Activated T-cell treated with anti-CD3 and anti-CD28 coated beads for 24 hours (primary cell): ENCODE measurements around the gene TRPM4.
"Not testable (repeated sequence)": the region's sequence is repeated elsewhere in the genome, so short reads cannot be mapped to it uniquely, and the experiment has no call there.

Experiments used
- DNase-seq: peaks from one replicate; pipeline ENCODE4 v3.0.0-alpha.2; 2020; ENCODE audit warnings: low read depth

Gene TRPM4

GRCh38 chr19:49157445-49158224 lies at the start of gene TRPM4:
TSS of gene TRPM4 (plus strand) at chr19:49157792. CDS start at chr19:49157867, 75 bp downstream.
- DNase-seq: peak; percentile 48

GRCh38 chr19:49109051-49109450 lies 48.5 kb upstream of the TRPM4 start:
- DNase-seq: no peak

GRCh38 chr19:49109569-49110233 lies 47.9 kb upstream of the TRPM4 start:
- DNase-seq: no peak

GRCh38 chr19:49110567-49110966 lies 47.0 kb upstream of the TRPM4 start:
- no peak for DNase-seq

GRCh38 chr19:49111218-49111998 lies 46.2 kb upstream of the TRPM4 start:
- DNase-seq: no peak

DNA sequence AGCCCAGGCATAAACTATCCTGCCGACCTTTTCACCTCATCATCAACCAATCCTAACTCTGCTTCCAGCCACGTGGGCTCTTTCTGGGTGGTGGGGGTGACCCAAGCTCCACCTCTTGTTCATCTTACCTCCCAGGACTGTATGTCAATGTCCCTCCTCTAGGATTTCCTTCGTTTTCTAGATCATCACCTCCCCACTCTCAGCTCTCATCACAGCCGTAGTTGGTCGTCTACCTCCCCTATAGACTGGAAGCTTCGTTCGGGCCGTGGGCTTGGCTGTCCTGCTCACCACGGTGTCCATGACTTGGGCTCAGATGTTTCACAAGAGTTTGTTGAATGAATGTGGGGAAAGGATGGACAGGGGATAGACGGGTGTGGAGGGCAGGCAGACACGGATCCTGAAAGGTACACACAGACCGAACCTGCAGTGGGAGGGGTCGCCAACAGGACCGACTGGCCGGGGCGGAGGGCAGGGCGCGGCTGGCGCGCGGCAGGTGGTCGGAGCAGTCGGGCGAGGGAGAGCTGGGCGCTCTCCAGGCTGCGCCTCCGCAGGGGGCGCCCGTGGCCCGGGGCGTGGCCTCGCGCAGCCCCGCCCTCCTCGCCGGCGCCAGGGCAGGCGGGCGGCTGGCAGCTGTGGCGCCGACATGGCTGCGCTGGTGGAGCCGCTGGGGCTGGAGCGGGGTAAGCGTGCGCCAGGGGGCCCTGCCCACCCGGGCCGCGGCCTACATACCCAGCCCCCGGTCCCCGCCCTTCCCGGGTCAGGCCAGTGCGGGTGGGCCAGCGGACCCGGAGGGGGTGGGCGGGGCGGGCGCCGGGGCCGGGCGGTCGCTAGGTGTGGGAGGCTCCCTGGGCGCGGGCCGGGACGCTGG lies 43.6 kb upstream of the TRPM4 start, which contains the start of gene LIN7B:
Gene LIN7B, plus strand, starts transcription at position 609 of the 868 bp plus-strand sequence. Its CDS starts 35 bp downstream, at position 644.
- DNase-seq: peak; percentile 64

- DNase-seq: peak; percentile 40
These were observed 42.8 kb upstream of the TRPM4 start for GRCh38 chr19:49114630-49115363.

DNA sequence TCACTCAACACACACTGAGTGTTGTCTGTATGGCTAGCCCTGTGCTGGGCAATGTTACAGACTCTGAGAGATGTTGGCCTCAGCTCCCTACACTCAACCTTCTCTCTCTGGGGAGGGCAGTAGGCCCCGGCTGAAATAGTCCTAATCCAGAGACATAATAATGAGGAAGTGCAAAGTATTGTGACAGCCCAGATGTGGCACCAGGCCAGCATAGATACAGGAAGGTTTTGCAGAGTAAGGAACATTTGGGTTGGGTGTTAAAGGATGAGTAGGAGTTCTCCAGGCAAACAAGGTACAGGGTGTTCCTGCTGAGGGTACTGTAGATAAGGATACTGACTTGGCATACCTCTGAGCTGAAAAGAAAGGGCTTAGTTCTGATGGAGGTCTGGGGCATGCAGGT lies 41.0 kb upstream of the TRPM4 start:
- DNase-seq: no peak

- no peak for DNase-seq
These were observed 39.7 kb upstream of the TRPM4 start for GRCh38 chr19:49117677-49118564.

- DNase-seq: peak; percentile 92
These were observed 38.8 kb upstream of the TRPM4 start, which contains the start of gene C19orf73 for GRCh38 chr19:49118565-49119410. TSS of gene C19orf73 (minus strand) at chr19:49119143. CDS start at chr19:49119022, 121 bp downstream.

- DNase-seq: no peak
These were observed 37.9 kb upstream of the TRPM4 start, which contains the start of gene PPFIA3 for GRCh38 chr19:49119411-49120324. TSS of gene PPFIA3 (plus strand) at chr19:49119544. CDS start at chr19:49127874, 8,330 bp downstream.

- DNase-seq: no peak
These were observed 37.3 kb upstream of the TRPM4 start for GRCh38 chr19:49120325-49120683.

DNA sequence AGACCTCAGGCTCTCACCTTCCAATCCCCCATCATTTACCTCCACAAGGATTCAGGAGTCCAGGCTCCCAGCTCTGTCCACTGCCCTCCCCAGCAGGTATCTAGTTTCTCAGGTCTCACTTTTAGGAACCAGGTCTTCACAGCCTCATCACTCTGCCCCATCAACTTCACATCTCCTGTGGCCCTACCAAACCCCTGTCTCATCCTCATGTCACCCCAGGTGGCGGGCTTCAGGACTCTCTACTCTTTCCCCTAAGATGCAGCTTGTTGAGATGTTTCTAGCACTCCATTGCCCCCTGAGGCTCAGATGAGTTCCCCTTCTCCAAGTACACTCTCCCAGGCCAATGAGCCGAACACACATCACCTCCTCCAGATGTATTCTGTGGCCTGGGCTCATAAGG lies 36.7 kb upstream of the TRPM4 start:
- DNase-seq: no peak

DNA sequence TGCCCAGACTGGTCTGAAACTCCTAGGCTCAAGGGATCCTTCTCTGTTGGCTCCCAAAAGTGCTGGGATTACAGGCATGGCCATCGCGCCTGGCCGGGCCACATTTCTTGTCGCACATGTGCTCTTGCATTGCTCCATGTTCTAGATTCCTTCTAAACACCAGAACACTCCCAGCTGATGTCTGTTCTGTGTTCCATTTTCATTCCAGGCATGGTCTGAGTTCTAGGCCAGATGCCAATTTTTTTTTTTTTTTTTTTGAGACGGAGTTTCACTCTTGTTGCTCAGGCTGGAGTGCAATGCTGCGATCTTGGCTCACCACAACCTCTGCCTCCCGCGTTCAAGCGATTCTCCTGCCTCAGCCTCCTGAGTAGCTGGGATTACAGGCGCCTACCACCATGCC lies 35.8 kb upstream of the TRPM4 start:
- not testable (repeated sequence) for DNase-seq

DNA sequence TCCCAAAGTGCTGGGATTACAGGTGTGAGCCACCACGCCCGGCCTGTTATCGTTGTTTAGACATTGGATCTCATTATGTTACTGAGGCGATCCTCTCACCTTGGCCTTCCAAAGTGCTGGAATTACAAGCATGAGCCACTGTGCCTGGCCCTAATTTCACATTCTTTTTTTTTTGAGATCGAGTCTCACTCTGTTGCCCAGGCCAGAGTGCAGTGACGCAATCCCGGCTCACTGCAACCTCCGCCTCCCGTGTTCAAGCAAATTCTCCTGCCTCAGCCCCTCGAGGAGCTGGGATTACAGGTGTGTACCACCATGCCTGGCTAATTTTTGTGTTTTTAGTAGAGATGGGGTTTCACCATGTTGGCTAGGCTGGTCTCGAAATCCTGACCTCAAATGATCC lies 34.3 kb upstream of the TRPM4 start:
- DNase-seq: not testable (repeated sequence)

DNA sequence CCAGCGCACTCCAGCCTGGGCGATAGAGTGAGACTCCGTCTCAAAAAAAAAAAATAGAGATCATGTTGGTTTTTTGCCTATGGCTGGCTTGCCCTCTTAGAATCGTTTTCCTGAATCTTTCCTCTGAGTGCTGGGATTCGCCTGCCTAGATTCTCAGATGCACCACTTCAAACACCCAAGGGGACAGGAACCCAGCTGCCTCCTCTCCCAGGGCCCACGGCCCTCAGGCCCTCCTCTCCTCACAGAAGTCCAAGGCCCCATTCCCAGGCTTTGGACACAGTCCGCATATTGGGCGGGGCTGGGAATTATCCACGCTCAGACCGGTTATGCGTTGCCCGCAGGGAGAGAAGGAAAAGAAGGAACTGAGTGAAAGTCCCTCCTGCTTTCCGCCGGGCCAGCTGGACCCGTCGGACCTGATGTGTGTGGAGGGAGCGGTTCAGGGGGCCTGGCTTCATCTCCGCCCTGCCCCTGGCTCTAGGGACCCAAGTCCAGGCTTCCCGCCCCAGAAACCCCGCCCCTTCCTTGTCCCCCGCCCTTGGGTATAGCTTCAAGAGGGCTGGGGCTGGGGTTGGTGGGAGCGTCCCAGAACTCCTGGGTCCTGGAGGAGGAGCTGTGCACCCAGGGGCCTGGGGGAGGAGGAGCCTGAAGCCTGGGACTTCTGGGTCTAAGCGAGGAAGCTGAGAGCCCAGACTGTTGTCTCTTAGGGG lies 32.4 kb upstream of the TRPM4 start:
- no peak for DNase-seq

GRCh38 chr19:49126575-49126974 lies 31.0 kb upstream of the TRPM4 start:
- no peak for DNase-seq
